Skeletal muscle satellite cell (primary cell): ENCODE data around the gene ITIH4. TPM values are rescaled to one million over a fixed set of nuclear protein-coding genes. Genes with fewer than 3 reads are reported as not detected.

Experiments
- H3K27me3 ChIP-seq: 2 replicates; pipeline ENCODE4 v1.7.0; 2013; ENCODE audit warnings: low read length; ENCODE audit not compliant: control insufficient read depth, insufficient read depth
- H3K36me3 ChIP-seq: 2 replicates; pipeline ENCODE4 v1.7.0; 2013; ENCODE audit warnings: mild to moderate bottlenecking, control low read depth, low read length; ENCODE audit not compliant: insufficient read depth
- H3K4me1 ChIP-seq: 2 replicates; pipeline ENCODE4 v1.7.0; 2013; ENCODE audit warnings: low read length; ENCODE audit not compliant: control insufficient read depth, insufficient read depth
- H3K4me2 ChIP-seq: 2 replicates; pipeline ENCODE4 v1.7.0; 2013; ENCODE audit warnings: mild to moderate bottlenecking, low read length
- H3K4me3 ChIP-seq: 2 replicates; pipeline ENCODE4 v1.7.0; 2013; ENCODE audit warnings: low read length
- H3K9ac ChIP-seq: 2 replicates; pipeline ENCODE4 v1.7.0; 2013; ENCODE audit warnings: mild to moderate bottlenecking, low read depth, low read length, moderate library complexity
- H3K9me3 ChIP-seq: replicated peaks from 2 replicates; pipeline ENCODE4 v1.7.0; 2013; ENCODE audit warnings: mild to moderate bottlenecking, control low read depth, low read length
- small RNA-seq: library from RNA; depleted of rRNA; stranded (forward); fragments of <200 nt; gene quantifications from one replicate; pipeline ENCODE3, GENCODE V24; 2012

Gene ITIH4

GRCh38 chr3:52770496-52771333, 59.8 kb downstream of the ITIH4 start, which contains the start of gene NEK4:
Gene NEK4 (minus strand): TSS chr3:52770940. CDS start chr3:52770746, 194 bp downstream.
- no peaks in the 10 kb centered on the region for H3K9me3 ChIP-seq
- H3K4me2 ChIP-seq = peak within 1 kb of the TSS; percentile 79
- peak within 1 kb of the TSS; percentile 84 for H3K9ac ChIP-seq
- peaks cover 5% of the 10 kb centered on the region for H3K27me3 ChIP-seq
- H3K4me1 ChIP-seq = peaks cover 15% of the 10 kb centered on the region
- H3K36me3 ChIP-seq = peaks cover 14% of the 10 kb centered on the region
- H3K4me3 ChIP-seq = peak within 1 kb of the TSS; percentile 78

- no peaks in the 10 kb centered on the region for H3K9me3 ChIP-seq
- peak overlapping the region; percentile 84 for H3K9ac ChIP-seq
- peaks cover 14% of the 10 kb centered on the region for H3K36me3 ChIP-seq
- H3K4me3 ChIP-seq = peak overlapping the region; percentile 78
- H3K4me1 ChIP-seq = peaks cover 15% of the 10 kb centered on the region
- H3K27me3 ChIP-seq = no peaks in the 10 kb centered on the region
- H3K4me2 ChIP-seq = peak overlapping the region; percentile 79
Observed at GRCh38 chr3:52769786-52770455, 60.6 kb downstream of the ITIH4 start.

GRCh38 chr3:52763466-52763865, 67.0 kb downstream of the ITIH4 start:
- no peaks in the 10 kb centered on the region for H3K9me3 ChIP-seq
- H3K4me1 ChIP-seq = peaks cover 9% of the 10 kb centered on the region
- H3K4me2 ChIP-seq = no peak overlapping the region
- peaks cover 47% of the 10 kb centered on the region for H3K36me3 ChIP-seq
- no peak overlapping the region for H3K9ac ChIP-seq
- H3K27me3 ChIP-seq = no peaks in the 10 kb centered on the region
- no peak overlapping the region for H3K4me3 ChIP-seq

Small RNA genes lying within 50 kb of the gene (small RNA-seq; reads per million reads assigned to genes)
- gene MIR8064 (not detected), gene MUSTN1 (not detected)
